T-helper 2 cell treated with Interferon-gamma antibody and Interleukin-4, amounts not matched to agents 5 μg/mL and 100 μg/mL, for 36 hours (primary cell): ENCODE measurements around the gene FAM131C.

Source experiments
- DNase-seq: peaks from one replicate; pipeline ENCODE4 v3.0.0; 2021; ENCODE audit warnings: low spot score
- H3K27ac Mint-ChIP-seq: one replicate; pipeline ENCODE4 v1.8.0; 2021; ENCODE audit warnings: mild to moderate bottlenecking, mixed read lengths
- H3K27me3 Mint-ChIP-seq: one replicate; pipeline ENCODE4 v1.8.0; 2021; ENCODE audit warnings: low read depth, mixed read lengths
- H3K36me3 Mint-ChIP-seq: one replicate; pipeline ENCODE4 v1.8.0; 2021; ENCODE audit warnings: low read depth, mixed read lengths
- H3K4me1 Mint-ChIP-seq: one replicate; pipeline ENCODE4 v1.8.0; 2021; ENCODE audit warnings: low read depth, mixed read lengths
- H3K4me3 Mint-ChIP-seq: one replicate; pipeline ENCODE4 v1.8.0; 2022; ENCODE audit warnings: mild to moderate bottlenecking, moderate library complexity, mixed read lengths
- H3K9me3 Mint-ChIP-seq: one replicate; pipeline ENCODE4 v1.8.0; 2021; ENCODE audit warnings: mixed read lengths

The FAM131C gene

DNA sequence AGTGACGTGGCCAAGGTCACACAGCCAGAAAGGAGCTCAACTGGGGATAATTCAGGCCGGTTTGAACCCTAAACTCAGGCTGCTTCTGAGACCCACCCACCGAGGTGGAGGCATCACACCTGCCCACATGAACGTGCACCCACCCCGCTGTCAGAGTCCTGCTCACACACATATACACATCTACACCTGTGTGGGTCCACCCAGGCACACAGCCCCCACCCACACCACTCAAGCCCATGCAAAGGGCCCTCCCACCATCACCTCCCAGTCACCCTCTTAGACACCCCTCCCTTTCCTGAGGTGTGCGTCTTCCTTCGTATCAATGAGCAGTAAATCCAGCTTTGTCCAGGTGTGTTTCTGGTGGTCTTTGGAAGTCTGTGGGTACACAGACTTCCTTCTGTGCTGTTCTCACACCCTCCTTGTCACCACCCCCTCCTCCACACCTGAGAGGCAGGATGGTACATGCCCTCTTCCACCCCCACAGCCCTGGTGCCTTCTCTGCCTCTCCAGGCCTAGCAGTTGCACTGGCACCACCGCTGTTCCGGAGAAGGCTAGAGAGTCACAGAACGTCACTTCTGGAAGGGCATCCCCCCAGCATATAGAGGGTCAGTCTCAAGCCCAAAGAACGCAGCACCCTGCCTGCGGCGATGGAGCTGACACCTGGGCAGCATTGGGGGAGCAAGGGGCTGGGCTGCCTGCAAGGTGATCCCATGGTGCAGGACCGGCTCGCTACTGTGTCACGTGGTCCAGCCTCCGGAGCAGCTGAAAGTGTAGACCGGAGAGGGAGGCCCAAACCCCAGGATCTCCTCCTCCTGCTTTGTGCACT is 18.9 kb upstream of the FAM131C start:
- Mint-ChIP-seq H3K4me1 (no peaks in the 10 kb centered on the region), H3K27ac (no peak overlapping the region), H3K27me3 (peaks cover 7% of the 10 kb centered on the region), H3K4me3 (no peak overlapping the region), H3K36me3 (no peaks in the 10 kb centered on the region), H3K9me3 (no peaks in the 10 kb centered on the region)
- no peak for DNase-seq

DNA sequence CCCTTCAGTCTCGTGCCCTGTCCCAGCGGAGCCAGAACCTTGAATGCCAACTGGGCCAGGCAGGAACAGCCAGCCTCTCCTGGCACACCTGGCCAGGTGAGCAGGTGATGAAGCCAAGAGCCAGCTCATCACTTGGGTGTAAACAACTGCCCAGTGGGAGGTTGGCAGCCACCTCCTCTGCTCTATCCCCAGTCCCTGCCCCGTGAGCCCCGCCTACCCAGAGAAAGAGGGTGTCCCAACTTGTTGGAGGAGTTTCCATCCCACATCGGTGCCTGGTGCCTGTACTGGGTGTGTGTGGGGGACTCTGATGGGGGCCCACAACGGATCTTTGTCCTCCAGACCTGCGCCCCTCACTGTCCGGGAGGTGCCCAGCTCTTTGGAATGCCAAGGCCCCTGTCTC is 17.8 kb upstream of the FAM131C start:
- no peaks in the 10 kb centered on the region for H3K4me1 Mint-ChIP-seq
- no peaks in the 10 kb centered on the region for H3K9me3 Mint-ChIP-seq
- DNase-seq = no peak
- H3K27ac Mint-ChIP-seq = no peak overlapping the region
- H3K4me3 Mint-ChIP-seq = no peak overlapping the region
- peaks cover 7% of the 10 kb centered on the region for H3K27me3 Mint-ChIP-seq
- no peaks in the 10 kb centered on the region for H3K36me3 Mint-ChIP-seq

DNA sequence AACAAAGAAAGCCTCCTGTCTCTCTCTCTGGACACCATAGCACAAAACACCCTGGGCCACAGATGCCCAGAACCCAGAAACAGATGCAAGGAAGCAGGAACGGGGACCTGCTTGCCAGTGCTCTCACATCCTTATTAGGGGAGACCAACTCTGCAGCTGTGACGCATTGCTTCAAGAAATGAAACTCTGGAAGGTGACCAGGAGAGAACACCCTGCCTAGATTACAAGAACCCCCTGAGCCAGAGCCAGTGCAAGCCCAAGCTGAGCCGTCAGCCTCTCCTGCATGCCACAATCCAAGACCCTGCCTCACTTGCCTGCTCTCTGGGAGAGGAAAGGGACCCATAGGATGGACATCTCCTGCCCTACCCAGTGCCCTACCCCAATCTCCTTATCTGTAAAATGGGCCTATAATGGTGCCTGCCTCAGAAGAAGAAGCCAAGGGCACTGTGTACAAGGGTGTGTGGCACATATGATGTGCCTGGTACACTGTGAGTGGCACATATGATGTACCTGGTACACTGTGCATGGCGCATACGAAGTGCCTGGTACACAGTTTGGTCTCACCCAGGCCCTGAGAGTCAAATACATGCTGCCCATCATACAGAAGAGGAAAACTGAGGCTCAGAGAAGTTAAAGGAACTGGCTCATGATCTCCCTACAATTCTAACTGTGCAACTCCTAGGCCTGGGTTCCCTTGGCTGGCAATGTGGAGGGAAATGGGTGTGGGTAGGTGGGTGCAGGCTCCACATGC is 16.8 kb upstream of the FAM131C start:
- DNase-seq = no peak
- H3K9me3 Mint-ChIP-seq = no peaks in the 10 kb centered on the region
- no peak overlapping the region for H3K4me3 Mint-ChIP-seq
- H3K36me3 Mint-ChIP-seq = no peaks in the 10 kb centered on the region
- H3K27ac Mint-ChIP-seq = no peak overlapping the region
- H3K27me3 Mint-ChIP-seq = peaks cover 3% of the 10 kb centered on the region
- no peaks in the 10 kb centered on the region for H3K4me1 Mint-ChIP-seq

DNA sequence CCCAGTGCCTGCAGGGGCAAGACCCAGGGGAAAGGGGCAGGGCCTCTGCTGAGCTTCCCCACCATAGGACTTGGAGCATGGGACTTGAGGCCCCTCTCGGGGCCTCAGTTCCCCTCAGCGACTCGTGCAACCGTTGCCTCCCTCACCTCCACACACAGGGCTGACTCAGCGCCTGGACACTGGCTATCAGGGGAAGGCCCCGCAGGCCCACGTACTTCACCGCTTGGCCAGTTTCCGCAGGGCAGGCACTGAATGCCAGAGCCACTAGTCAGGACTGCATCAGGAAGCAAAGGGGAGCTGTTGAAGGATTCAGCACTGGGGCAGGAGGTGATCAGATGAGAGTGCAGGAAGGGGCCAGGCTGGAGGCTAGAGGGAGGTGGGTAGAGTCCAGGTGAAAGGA is 15.5 kb upstream of the FAM131C start:
- H3K27ac Mint-ChIP-seq = no peak overlapping the region
- no peak overlapping the region for H3K4me3 Mint-ChIP-seq
- no peaks in the 10 kb centered on the region for H3K36me3 Mint-ChIP-seq

DNA sequence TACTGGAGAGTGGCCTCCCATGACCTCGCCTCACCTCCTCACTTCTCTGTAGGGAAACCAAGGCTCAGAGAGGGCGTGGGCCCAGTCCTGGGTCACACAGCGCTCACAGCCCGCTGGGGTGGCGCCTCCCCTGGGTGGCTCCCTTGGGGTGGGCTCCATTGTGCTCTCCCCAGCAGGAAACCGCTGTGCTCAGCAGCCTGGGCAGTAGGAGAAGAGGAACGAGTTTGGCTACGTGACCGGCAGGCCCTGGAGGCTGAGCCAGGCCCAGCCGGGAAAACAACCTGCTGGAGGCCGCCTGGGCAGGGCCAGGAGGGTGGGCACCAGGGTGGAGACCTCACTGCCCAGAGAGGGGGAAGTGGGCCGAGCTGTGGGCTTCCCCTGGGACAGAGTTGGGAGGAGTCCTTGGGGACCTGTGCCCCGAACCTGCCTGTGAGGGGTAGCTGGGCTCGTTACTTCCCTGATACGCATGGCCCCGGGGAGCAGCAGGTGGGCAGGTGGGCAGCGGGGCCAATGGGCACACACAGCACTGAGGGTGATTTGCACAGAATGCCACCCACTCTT is 15.0 kb upstream of the FAM131C start:
- Mint-ChIP-seq H3K27ac (no peak overlapping the region), H3K4me1 (no peaks in the 10 kb centered on the region), H3K36me3 (no peaks in the 10 kb centered on the region), H3K9me3 (no peaks in the 10 kb centered on the region), H3K27me3 (no peaks in the 10 kb centered on the region), H3K4me3 (no peak overlapping the region)
- DNase-seq = no peak

More for the DNA sequence above, 15.5 kb upstream of the FAM131C start:
- Mint-ChIP-seq H3K9me3 (no peaks in the 10 kb centered on the region), H3K27me3 (peaks cover 1% of the 10 kb centered on the region), H3K4me1 (no peaks in the 10 kb centered on the region)
- DNase-seq = no peak

DNA sequence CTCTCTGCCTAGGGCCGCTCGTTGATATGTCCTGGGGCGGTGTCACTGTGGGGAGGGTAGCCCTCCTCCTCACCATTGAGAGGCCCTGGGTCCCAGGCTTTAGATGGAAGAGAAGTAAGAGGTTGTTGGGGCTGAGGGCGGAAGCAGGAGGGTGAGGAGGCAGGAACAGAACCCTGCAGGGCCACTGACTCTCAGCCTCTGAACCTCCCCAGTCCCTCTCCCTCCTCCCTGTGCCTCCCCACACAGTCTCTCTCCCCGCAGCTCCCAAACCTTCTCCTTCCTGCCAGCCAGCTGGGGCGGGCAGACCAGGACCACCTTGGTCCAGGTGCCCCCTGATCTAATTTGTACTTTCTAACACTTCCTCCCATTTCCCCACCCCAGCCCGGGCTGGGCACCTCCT is 14.3 kb upstream of the FAM131C start:
- no peaks in the 10 kb centered on the region for H3K4me1 Mint-ChIP-seq
- DNase-seq = no peak
- H3K9me3 Mint-ChIP-seq = no peaks in the 10 kb centered on the region
- no peak overlapping the region for H3K27ac Mint-ChIP-seq
- no peak overlapping the region for H3K4me3 Mint-ChIP-seq
- no peaks in the 10 kb centered on the region for H3K36me3 Mint-ChIP-seq
- H3K27me3 Mint-ChIP-seq = no peaks in the 10 kb centered on the region

DNA sequence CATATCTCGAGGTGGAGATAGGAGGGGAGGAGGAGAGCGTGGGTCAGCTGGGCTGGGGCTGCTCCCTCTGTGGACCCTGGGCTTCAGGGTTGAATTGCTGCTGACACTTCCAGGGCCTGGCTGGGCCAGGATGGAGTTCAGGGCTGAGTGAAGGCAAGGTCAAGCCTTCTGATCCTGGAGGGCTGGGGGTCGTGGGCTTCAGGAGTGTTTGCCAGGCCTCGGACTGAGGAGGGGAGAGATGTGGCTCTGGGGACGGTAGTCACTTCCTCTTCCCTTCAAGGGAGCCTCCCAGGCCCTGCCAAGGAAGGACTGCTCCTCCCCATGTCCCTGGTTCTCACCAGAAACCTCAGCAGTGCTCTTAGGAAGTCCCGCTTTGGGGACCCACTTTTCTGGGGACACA is 12.1 kb upstream of the FAM131C start:
- no peak for DNase-seq
- H3K9me3 Mint-ChIP-seq = no peaks in the 10 kb centered on the region
- H3K4me3 Mint-ChIP-seq = no peak overlapping the region
- H3K4me1 Mint-ChIP-seq = no peaks in the 10 kb centered on the region
- no peaks in the 10 kb centered on the region for H3K27me3 Mint-ChIP-seq
- H3K36me3 Mint-ChIP-seq = no peaks in the 10 kb centered on the region
- no peak overlapping the region for H3K27ac Mint-ChIP-seq

DNA sequence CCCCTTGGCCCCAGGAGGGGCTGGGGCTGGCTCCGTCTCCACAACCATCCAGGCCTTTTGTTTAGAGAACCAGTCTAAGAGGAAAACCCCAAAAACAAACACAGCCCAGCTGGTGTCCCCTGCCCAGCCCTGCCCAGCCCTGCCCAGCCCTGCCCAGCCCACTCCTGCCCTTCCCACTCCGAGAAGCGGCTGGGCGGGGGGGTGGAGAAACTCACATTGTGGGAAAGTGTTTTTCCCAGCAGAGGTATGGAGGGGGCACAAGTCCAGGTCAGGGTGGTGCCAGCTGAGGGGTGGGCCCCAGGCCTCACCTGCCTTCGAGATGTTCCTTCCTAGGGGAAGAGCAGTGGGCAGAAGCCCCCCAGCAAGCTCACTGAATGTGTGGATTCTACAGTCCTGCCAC is 10.0 kb upstream of the FAM131C start:
- no peak for DNase-seq
- H3K27me3 Mint-ChIP-seq = no peaks in the 10 kb centered on the region
- H3K36me3 Mint-ChIP-seq = no peaks in the 10 kb centered on the region
- no peaks in the 10 kb centered on the region for H3K9me3 Mint-ChIP-seq
- no peak overlapping the region for H3K4me3 Mint-ChIP-seq
- H3K4me1 Mint-ChIP-seq = peaks cover 6% of the 10 kb centered on the region
- no peak overlapping the region for H3K27ac Mint-ChIP-seq

DNA sequence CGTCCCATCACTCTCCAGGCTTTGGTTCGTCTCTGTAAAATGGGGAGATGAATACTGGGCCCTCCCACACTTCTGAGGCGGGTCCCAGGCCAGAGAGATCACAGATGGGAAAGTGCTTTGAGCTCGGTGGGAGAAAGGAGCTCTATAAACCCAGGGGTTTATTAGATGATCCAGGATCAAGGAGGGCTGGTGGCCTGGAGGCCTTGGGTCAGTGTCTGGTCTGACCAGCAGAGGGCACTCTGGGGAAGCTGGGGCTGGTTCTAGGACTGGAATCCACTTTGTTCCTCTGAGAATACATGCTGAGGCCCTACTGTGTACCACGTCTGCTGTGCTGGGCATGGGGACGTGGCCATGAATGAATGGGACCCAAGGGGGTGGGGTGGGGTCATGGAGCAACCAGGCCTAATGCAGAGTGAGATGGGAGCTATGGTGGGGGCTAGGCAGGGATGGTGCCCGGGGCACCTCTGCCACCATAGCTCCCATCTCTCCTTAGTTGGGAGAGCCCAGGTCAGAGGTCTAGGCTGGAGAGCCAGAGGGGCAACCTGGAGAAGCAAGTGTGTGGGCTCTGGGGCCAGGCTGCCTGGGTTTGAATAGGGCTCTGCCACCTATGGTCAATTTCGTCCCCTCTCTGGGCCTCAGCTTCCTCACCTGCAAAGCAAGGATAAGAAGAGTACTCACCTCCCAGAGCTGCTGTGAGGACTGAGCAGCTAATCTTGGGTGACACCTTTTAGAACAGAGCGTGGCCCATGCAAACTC is 9.0 kb upstream of the FAM131C start:
- Mint-ChIP-seq H3K27me3 (no peaks in the 10 kb centered on the region), H3K27ac (no peak overlapping the region), H3K36me3 (no peaks in the 10 kb centered on the region), H3K4me1 (peaks cover 6% of the 10 kb centered on the region), H3K9me3 (no peaks in the 10 kb centered on the region), H3K4me3 (no peak overlapping the region)
- DNase-seq = peak; percentile 42

DNA sequence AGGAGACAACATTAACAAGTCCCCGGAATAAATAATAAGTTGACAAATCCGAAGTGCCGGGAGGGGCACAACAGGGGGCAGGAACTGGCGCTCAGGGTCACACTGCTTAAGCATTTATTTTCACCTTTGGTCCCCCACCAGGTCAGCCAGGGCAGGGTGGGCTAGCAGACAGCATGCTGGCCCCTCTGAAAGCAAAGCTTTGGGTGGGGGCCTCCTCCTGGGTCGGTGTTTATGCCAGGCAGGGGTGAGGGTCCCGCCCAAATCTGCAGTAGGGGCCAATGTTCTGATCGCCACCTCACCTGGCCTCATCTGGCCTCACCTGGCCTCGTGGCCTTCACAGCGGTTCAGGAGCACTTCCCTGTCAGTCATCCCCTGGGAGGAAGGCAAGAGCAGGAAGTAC is 8.2 kb upstream of the FAM131C start:
- Mint-ChIP-seq H3K36me3 (no peaks in the 10 kb centered on the region), H3K4me3 (no peak overlapping the region), H3K27ac (no peak overlapping the region), H3K9me3 (no peaks in the 10 kb centered on the region), H3K4me1 (peaks cover 6% of the 10 kb centered on the region), H3K27me3 (no peaks in the 10 kb centered on the region)
- no peak for DNase-seq

DNA sequence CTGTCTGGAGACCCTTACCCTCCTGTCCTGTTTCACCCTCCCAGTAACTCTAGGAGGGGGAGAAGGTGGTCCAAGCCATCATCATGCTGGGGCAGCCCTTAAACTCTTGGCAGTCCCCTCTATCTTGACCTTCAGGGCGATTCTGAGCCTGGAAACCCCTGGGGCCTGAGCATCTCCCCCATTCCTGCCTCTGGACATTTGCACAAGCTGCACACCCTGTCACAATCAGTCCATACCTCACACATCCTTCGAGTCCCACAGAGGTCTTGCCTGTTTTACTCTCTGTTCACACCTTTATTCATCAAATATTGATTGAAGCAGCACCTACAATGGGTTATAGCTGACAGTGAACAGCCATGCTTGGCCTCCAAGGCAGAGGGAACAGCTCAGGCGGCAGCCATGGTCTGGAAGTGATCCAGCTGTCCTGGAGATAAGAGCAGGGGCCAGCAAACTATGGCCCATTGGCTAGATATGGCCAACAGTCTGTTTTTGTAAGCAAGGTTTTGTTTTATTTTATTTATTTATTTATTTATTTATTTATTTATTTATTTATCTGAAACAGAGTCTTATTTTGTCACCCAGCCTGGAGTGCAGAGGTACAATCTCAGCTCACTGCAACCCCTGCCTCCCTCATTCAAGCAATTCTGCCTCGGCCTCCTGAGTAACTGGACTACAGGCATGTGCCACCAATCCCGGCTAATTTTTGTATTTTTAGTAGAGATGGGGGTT is 7.1 kb upstream of the FAM131C start:
- DNase-seq = no peak
- H3K4me3 Mint-ChIP-seq = no peak overlapping the region
- peaks cover 3% of the 10 kb centered on the region for H3K27me3 Mint-ChIP-seq
- no peak overlapping the region for H3K27ac Mint-ChIP-seq
- H3K36me3 Mint-ChIP-seq = no peaks in the 10 kb centered on the region
- peaks cover 6% of the 10 kb centered on the region for H3K4me1 Mint-ChIP-seq
- H3K9me3 Mint-ChIP-seq = no peaks in the 10 kb centered on the region

DNA sequence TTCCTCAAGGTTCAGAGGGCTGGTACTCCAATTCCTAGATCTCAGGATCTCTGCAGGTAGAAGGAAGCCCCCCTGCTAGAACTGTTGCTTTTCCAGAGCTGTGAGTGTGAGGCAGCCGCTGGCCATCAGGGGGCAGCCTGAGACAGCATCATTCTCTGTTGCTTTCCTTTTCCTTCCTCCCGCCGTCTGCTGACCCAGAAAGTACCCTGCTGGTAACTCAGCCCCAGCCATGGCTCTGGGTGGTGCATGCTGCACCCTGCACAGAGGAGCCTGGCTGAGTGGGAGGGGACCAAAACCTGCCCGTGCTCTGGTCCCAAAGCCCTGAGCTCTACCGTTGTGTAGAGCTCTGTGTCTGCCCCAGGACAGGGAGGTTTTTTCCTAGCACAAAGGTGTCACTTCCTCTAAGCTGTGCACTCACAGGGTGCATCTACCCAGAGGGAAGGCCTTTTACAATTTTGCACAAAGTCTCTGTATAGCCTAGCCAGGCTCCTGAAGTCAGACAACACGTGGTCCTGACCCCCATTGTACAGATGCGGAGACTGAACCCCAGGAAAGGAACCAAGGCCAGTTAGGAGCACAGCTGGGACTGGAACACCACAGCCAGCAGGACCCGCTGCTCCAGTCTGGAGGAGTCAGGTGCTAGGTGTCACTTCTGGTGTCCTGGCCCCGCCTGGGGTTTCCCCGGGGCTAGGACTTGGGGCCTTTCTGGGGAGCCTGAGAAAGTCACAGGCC is 5.6 kb upstream of the FAM131C start:
- Mint-ChIP-seq H3K9me3 (no peaks in the 10 kb centered on the region), H3K36me3 (no peaks in the 10 kb centered on the region), H3K4me1 (peaks cover 6% of the 10 kb centered on the region), H3K4me3 (peak overlapping the region; percentile 57), H3K27me3 (peaks cover 8% of the 10 kb centered on the region), H3K27ac (peak overlapping the region; percentile 32)
- DNase-seq = peak; percentile 65
